GM23338 (cell line): ENCODE data around the gene LRFN4. TPM values are rescaled to one million over a fixed set of nuclear protein-coding genes. Genes with fewer than 3 reads are reported as not detected.

Source experiments
- ATAC-seq: fragments of 200-7000 bp; cut with Tn5 transposase; 3 replicates; pipeline ENCODE4 v1.9.1; 2020
- DNase-seq: peaks from one replicate; pipeline ENCODE4 v3.0.0-alpha.2; 2015; ENCODE audit warnings: low spot score
- H2AFZ ChIP-seq: fragments of 200-600 bp; sonication (generic); 2 replicates; pipeline ENCODE4 v1.8.0; 2016; ENCODE audit warnings: antibody characterized with exemption, mild to moderate bottlenecking, moderate library complexity
- H3F3A ChIP-seq: fragments of 200-600 bp; sonication (generic); replicated peaks from 2 replicates; pipeline ENCODE4 v1.8.0; 2017; ENCODE audit warnings: antibody characterized with exemption, mixed run types, low read depth
- H3K27ac ChIP-seq: fragments of 200-600 bp; sonication (generic); 2 replicates; pipeline ENCODE4 v1.6.1; 2016; ENCODE audit warnings: low read depth
- H3K27me3 ChIP-seq: fragments of 200-600 bp; sonication (generic); 2 replicates; pipeline ENCODE4 v1.8.0; 2016; ENCODE audit warnings: mild to moderate bottlenecking, mixed run types, moderate library complexity; ENCODE audit not compliant: insufficient read depth
- H3K36me3 ChIP-seq: fragments of 200-600 bp; sonication (generic); 2 replicates; pipeline ENCODE4 v1.8.0; 2016; ENCODE audit warnings: mild to moderate bottlenecking; ENCODE audit not compliant: insufficient read depth
- H3K4me1 ChIP-seq: fragments of 200-600 bp; sonication (generic); 2 replicates; pipeline ENCODE4 v1.8.0; 2016; ENCODE audit warnings: mild to moderate bottlenecking, moderate library complexity; ENCODE audit not compliant: insufficient read depth
- H3K4me2 ChIP-seq: fragments of 200-600 bp; sonication (generic); 2 replicates; pipeline ENCODE4 v1.7.1; 2017; ENCODE audit warnings: mixed run types
- H3K4me3 ChIP-seq: fragments of 200-600 bp; sonication (generic); 2 replicates; pipeline ENCODE4 v1.6.1; 2016; ENCODE audit warnings: mixed run types
- H3K79me2 ChIP-seq: fragments of 200-600 bp; sonication (generic); replicated peaks from 2 replicates; pipeline ENCODE4 v1.8.0; 2017; ENCODE audit warnings: mild to moderate bottlenecking; ENCODE audit not compliant: insufficient read depth
- H3K9me2 ChIP-seq: fragments of 200-600 bp; sonication (generic); 2 replicates; pipeline ENCODE4 v1.8.0; 2017; ENCODE audit not compliant: insufficient read depth
- H4K20me1 ChIP-seq: fragments of 200-600 bp; sonication (generic); replicated peaks from 2 replicates; pipeline ENCODE4 v1.8.0; 2017; ENCODE audit warnings: mild to moderate bottlenecking; ENCODE audit not compliant: insufficient read depth
- H3K27ac Mint-ChIP-seq: 2 replicates; pipeline ENCODE4 v1.8.0; 2020; ENCODE audit warnings: inconsistent platforms, mild to moderate bottlenecking, moderate library complexity, mixed read lengths
- H3K27me3 Mint-ChIP-seq: 3 replicates; pipeline ENCODE4 v1.8.0; 2022; ENCODE audit warnings: low read depth, mild to moderate bottlenecking, moderate library complexity, mixed read lengths, inconsistent platforms; ENCODE audit not compliant: insufficient read depth, poor library complexity
- H3K36me3 Mint-ChIP-seq: 3 replicates; pipeline ENCODE4 v1.8.0; 2021; ENCODE audit warnings: low read depth, mild to moderate bottlenecking, inconsistent platforms, moderate library complexity, mixed read lengths
- H3K4me1 Mint-ChIP-seq: 3 replicates; pipeline ENCODE4 v1.8.0; 2020; ENCODE audit warnings: mild to moderate bottlenecking, inconsistent platforms, mixed read lengths
- H3K4me3 Mint-ChIP-seq: 3 replicates; pipeline ENCODE4 v1.8.0; 2021; ENCODE audit warnings: moderate library complexity, mild to moderate bottlenecking, inconsistent platforms, mixed read lengths
- H3K9me3 Mint-ChIP-seq: 3 replicates; pipeline ENCODE4 v1.8.0; 2020; ENCODE audit warnings: moderate library complexity, mild to moderate bottlenecking, inconsistent platforms, mixed read lengths
- CREB1 ChIP-seq: fragments of 250-450 bp; sonication (Bioruptor Pico); IDR thresholded peaks from 2 replicates; pipeline ENCODE4 v1.5.0; 2020; ENCODE audit warnings: low read depth, mild to moderate bottlenecking, moderate library complexity
- CTCF ChIP-seq, 2 experiments: fragments of 200-600 bp in 1 of 2; sonication (generic) in 1 of 2; conservative IDR thresholded peaks; 2 replicates each; pipeline versions ENCODE4 v1.5.1 to v1.6.1; 2016 to 2017; ENCODE audit warnings: antibody characterized with exemption in 2 of 2, low read depth in 2 of 2, mild to moderate bottlenecking in 2 of 2, moderate library complexity in 1 of 2
- ETS1 ChIP-seq: IDR thresholded peaks from 2 replicates; pipeline ENCODE4 v1.6.1; 2016; ENCODE audit warnings: antibody characterized with exemption
- EZH2 ChIP-seq: fragments of 200-600 bp; sonication (generic); IDR thresholded peaks from one replicate; pipeline ENCODE4 v1.8.0; 2017; ENCODE audit warnings: antibody characterized with exemption, mild to moderate bottlenecking, low read depth; ENCODE audit not compliant: unreplicated experiment
- EZH2phosphoT487 ChIP-seq: fragments of 200-600 bp; sonication (generic); IDR thresholded peaks from one replicate; pipeline ENCODE4 v1.8.1; 2018; ENCODE audit warnings: antibody characterized with exemption; ENCODE audit not compliant: unreplicated experiment
- NANOG ChIP-seq: IDR thresholded peaks from 2 replicates; pipeline ENCODE4 v1.6.1; 2016; ENCODE audit warnings: antibody characterized with exemption, borderline replicate concordance
- ZNF114 ChIP-seq: fragments of 250-450 bp; sonication (Bioruptor Pico); IDR thresholded peaks from 2 replicates; pipeline ENCODE4 v1.5.0; 2020; ENCODE audit warnings: mild to moderate bottlenecking, moderate library complexity
- ZNF462 ChIP-seq: fragments of 250-450 bp; sonication (Bioruptor Pico); IDR thresholded peaks from 2 replicates; pipeline ENCODE4 v1.5.0; 2020; ENCODE audit warnings: mild to moderate bottlenecking, moderate library complexity
- polyA plus RNA-seq: library from polyadenylated mRNA; unstranded; fragments of >200 nt; fragmentation: Nextera tagmentation; extraction: Ambion mirVana; gene quantifications from 2 replicates; pipeline ENCODE4 v1.2.1, GENCODE V29; 2016
- total RNA-seq: library from RNA; depleted of rRNA; stranded (reverse); fragments of >200 nt; shearing (Covaris generic); gene quantifications from 2 replicates; pipeline ENCODE4 v1.2.3, GENCODE V29; 2014

The LRFN4 gene
- total and polyA plus RNA-seq, 2 experiments from 2014 or later, result 9.8 to 63.5 TPM

- Mint-ChIP-seq H3K4me1 (peaks cover 10% of the 10 kb centered on the region), H3K36me3 (peaks cover 16% of the 10 kb centered on the region), H3K4me3 (no peak overlapping the region), H3K27ac (no peak overlapping the region), H3K9me3 (no peaks in the 10 kb centered on the region), H3K27me3 (peaks cover 16% of the 10 kb centered on the region)
- no peak overlapping the region for H3K4me3 ChIP-seq
- no peak for DNase-seq
- no peaks in the 10 kb centered on the region for H3K9me2 ChIP-seq
- TF ChIP-seq ZNF114 (CRISPR knock-in tag) (no peak), NANOG (no peak), CREB1 (no peak)
- no peaks in the 10 kb centered on the region; the same call in 1 of the 2 replicates for H3F3A ChIP-seq
- H3K4me1 ChIP-seq, result no peaks in the 10 kb centered on the region
- peaks cover 2% of the 10 kb centered on the region; the same call in 1 of the 2 replicates for H4K20me1 ChIP-seq
- H3K4me2 ChIP-seq, result no peak overlapping the region
- H3K27me3 ChIP-seq, result no peaks in the 10 kb centered on the region
- no peak for ATAC-seq
- no peak overlapping the region for H3K27ac ChIP-seq
- H3K79me2 ChIP-seq, result peaks cover 4% of the 10 kb centered on the region
- H2AFZ ChIP-seq, result no peak overlapping the region
- H3K36me3 ChIP-seq, result no peaks in the 10 kb centered on the region
Observed at GRCh38 chr11:66849501-66850234, 7.2 kb upstream of the LRFN4 start.

- Histone ChIP-seq H3K4me1 (peaks cover 5% of the 10 kb centered on the region), H3K27me3 (no peaks in the 10 kb centered on the region), H3K36me3 (no peaks in the 10 kb centered on the region), H3K27ac (no peak overlapping the region), H3K79me2 (no peaks in the 10 kb centered on the region), H3K9me2 (no peaks in the 10 kb centered on the region), H3F3A (peaks cover 5% of the 10 kb centered on the region; the same call in 1 of the 2 replicates), H3K4me3 (no peak overlapping the region), H4K20me1 (no peaks in the 10 kb centered on the region), H2AFZ (no peak overlapping the region), H3K4me2 (no peak overlapping the region)
- no peak for TF ChIP-seq ZNF462 (CRISPR knock-in tag)
- no peak for TF ChIP-seq ZNF114 (CRISPR knock-in tag)
- no peak for TF ChIP-seq CTCF (conservative IDR thresholded peaks at IDR 0.05; ENCODE audit: low read depth in 2 of 2)
- TF ChIP-seq ETS1, result no peak
- no peak for TF ChIP-seq EZH2
- no peak for TF ChIP-seq EZH2phosphoT487
- peaks cover 13% of the 10 kb centered on the region for H3K4me1 Mint-ChIP-seq
- peaks cover 11% of the 10 kb centered on the region for H3K36me3 Mint-ChIP-seq
- no peak for DNase-seq
- ATAC-seq, result no peak
- H3K4me3 Mint-ChIP-seq, result no peak overlapping the region
- no peaks in the 10 kb centered on the region for H3K9me3 Mint-ChIP-seq
- peaks cover 17% of the 10 kb centered on the region for H3K27me3 Mint-ChIP-seq
- H3K27ac Mint-ChIP-seq, result no peak overlapping the region
Observed at GRCh38 chr11:66850235-66850587, 6.7 kb upstream of the LRFN4 start.
